HPDE6-E6E7 (cell line): Measurements from ENCODE around the gene FAM107A.

Experiments
- DNase-seq: peaks from one replicate; pipeline ENCODE4 v3.0.0; 2011; ENCODE audit warnings: missing footprints; ENCODE audit errors: extremely low spot score

FAM107A gene

GRCh38 chr3:58577269-58577821 lies at the start of gene FAM107A:
Gene FAM107A, minus strand, starts transcription at chr3:58577391. Its CDS starts 7,531 bp downstream, at chr3:58569860.
- DNase-seq: no peak

GRCh38 chr3:58625196-58625824 lies 48.1 kb upstream of the FAM107A start:
- no peak for DNase-seq

GRCh38 chr3:58624550-58624949 lies 47.4 kb upstream of the FAM107A start:
- no peak for DNase-seq

GRCh38 chr3:58623961-58624360 lies 46.8 kb upstream of the FAM107A start:
- DNase-seq: no peak

GRCh38 chr3:58623478-58623877 lies 46.3 kb upstream of the FAM107A start:
- no peak for DNase-seq

- no peak for DNase-seq
Observed at GRCh38 chr3:58622892-58623291, 45.7 kb upstream of the FAM107A start.

- no peak for DNase-seq
Observed at GRCh38 chr3:58622436-58622835, 45.2 kb upstream of the FAM107A start.

- DNase-seq: no peak
Observed at GRCh38 chr3:58621086-58621830, 44.1 kb upstream of the FAM107A start.

- DNase-seq: no peak
Observed at GRCh38 chr3:58620421-58620820, 43.2 kb upstream of the FAM107A start.

GRCh38 chr3:58617338-58617761 lies 40.2 kb upstream of the FAM107A start:
- no peak for DNase-seq

GRCh38 chr3:58613236-58614132 lies 36.3 kb upstream of the FAM107A start:
- DNase-seq: no peak

- DNase-seq: no peak
Observed at GRCh38 chr3:58612830-58613229, 35.6 kb upstream of the FAM107A start.

GRCh38 chr3:58609990-58610389 lies 32.8 kb upstream of the FAM107A start:
- DNase-seq: no peak

- DNase-seq: no peak
Observed at GRCh38 chr3:58608648-58609047, 31.5 kb upstream of the FAM107A start.

GRCh38 chr3:58607816-58608215 lies 30.6 kb upstream of the FAM107A start:
- DNase-seq: no peak

- DNase-seq: no peak
Observed at GRCh38 chr3:58606693-58607092, 29.5 kb upstream of the FAM107A start.

GRCh38 chr3:58604031-58604430 lies 26.8 kb upstream of the FAM107A start:
- no peak for DNase-seq

- no peak for DNase-seq
Observed at GRCh38 chr3:58603606-58604005, 26.4 kb upstream of the FAM107A start.

- no peak for DNase-seq
Observed at GRCh38 chr3:58597770-58598310, 20.6 kb upstream of the FAM107A start.

- no peak for DNase-seq
Observed at GRCh38 chr3:58596834-58597518, 19.8 kb upstream of the FAM107A start.

GRCh38 chr3:58594117-58594516 lies 16.9 kb upstream of the FAM107A start:
- DNase-seq: no peak
